ENCODE measurements around the gene CRK. TPM values are rescaled to one million over a fixed set of nuclear protein-coding genes. Genes with fewer than 3 reads are reported as not detected.
A peak's percentile ranks its signal among the peaks of the same experiment; 100 is the strongest.

Gene CRK
- total RNA-seq (2014; rRNA removed) = 82.8 and 86.6 TPM in 2 replicates
- polyA plus RNA-seq (2012) = 33.1 TPM

GRCh38 chr17:1455797-1456599 lies at the start of gene CRK:
Gene CRK (minus strand): TSS chr17:1456232. CDS start chr17:1456117, 115 bp downstream.
- DNase-seq (ENCODE audit: low read depth) = peak; percentile 92

- DNase-seq (ENCODE audit: low read depth) = no peak
Observed at GRCh38 chr17:1505586-1505985, 49.6 kb upstream of the CRK start.

- DNase-seq (ENCODE audit: low read depth) = no peak
Observed at GRCh38 chr17:1504866-1505265, 48.8 kb upstream of the CRK start.

GRCh38 chr17:1503699-1504098 lies 47.7 kb upstream of the CRK start:
- no peak for DNase-seq (ENCODE audit: low read depth)

GRCh38 chr17:1498869-1499268 lies 42.8 kb upstream of the CRK start:
- peak; percentile 45 for DNase-seq (ENCODE audit: low read depth)

- no peak for DNase-seq (ENCODE audit: low read depth)
Observed at GRCh38 chr17:1498233-1498632, 42.2 kb upstream of the CRK start.

GRCh38 chr17:1497831-1498230 lies 41.8 kb upstream of the CRK start:
- no peak for DNase-seq (ENCODE audit: low read depth)

- no peak for DNase-seq (ENCODE audit: low read depth)
Observed at GRCh38 chr17:1496869-1497268, 40.8 kb upstream of the CRK start.

- DNase-seq (ENCODE audit: low read depth) = no peak
Observed at GRCh38 chr17:1495265-1495989, 39.4 kb upstream of the CRK start.

- DNase-seq (ENCODE audit: low read depth) = no peak
Observed at GRCh38 chr17:1494736-1495253, 38.8 kb upstream of the CRK start.

GRCh38 chr17:1494203-1494602 lies 38.2 kb upstream of the CRK start:
- no peak for DNase-seq (ENCODE audit: low read depth)

GRCh38 chr17:1493291-1493980 lies 37.4 kb upstream of the CRK start:
- DNase-seq (ENCODE audit: low read depth) = no peak

- no peak for DNase-seq (ENCODE audit: low read depth)
Observed at GRCh38 chr17:1492249-1493206, 36.5 kb upstream of the CRK start, which contains the start of gene MYO1C. Gene MYO1C (minus strand): TSS chr17:1492686. CDS start chr17:1492487, 199 bp downstream.

GRCh38 chr17:1491443-1492248 lies 35.6 kb upstream of the CRK start:
- DNase-seq (ENCODE audit: low read depth) = no peak

- DNase-seq (ENCODE audit: low read depth) = no peak
Observed at GRCh38 chr17:1490643-1491442, 34.8 kb upstream of the CRK start.

GRCh38 chr17:1488826-1489270 lies 32.8 kb upstream of the CRK start:
- no peak for DNase-seq (ENCODE audit: low read depth)

- peak; percentile 76 for DNase-seq (ENCODE audit: low read depth)
Observed at GRCh38 chr17:1487939-1488825, 32.1 kb upstream of the CRK start.
